Measurements from ENCODE around the gene FAM111B. TPM values are rescaled to one million over a fixed set of nuclear protein-coding genes. Genes with fewer than 3 reads are reported as not detected.
"Not testable (repeated sequence)": the region's sequence is repeated elsewhere in the genome, so short reads cannot be mapped to it uniquely, and the experiment has no call there.

Gene FAM111B
- total and polyA plus RNA-seq, 4 donors: 3.3 to 10.5 (median 7.6) TPM

- Histone ChIP-seq H3K27me3 (ENCODE audit: control insufficient read depth, insufficient read depth, low read length) (no peaks in the 10 kb centered on the region), H3K4me3 (ENCODE audit: low read depth, low read length) (no peak overlapping the region), H3K9me3 (ENCODE audit: control insufficient read depth, insufficient read depth, low read length) (peaks cover 1% of the 10 kb centered on the region), H3K36me3 (ENCODE audit: control insufficient read depth, insufficient read depth, low read length) (no peaks in the 10 kb centered on the region), H3K4me1 (ENCODE audit: control insufficient read depth, insufficient read depth, low read length) (no peaks in the 10 kb centered on the region), H3K27ac (ENCODE audit: low read depth, low read length) (no peak overlapping the region)
- no CpG with 5 or more reads among the region's 1 CpG for WGBS (ENCODE audit: insufficient coverage)
- DNase-seq (ENCODE audit: low read depth in 4 of 6, low spot score in 6 of 6): no peak
These were observed 28.0 kb upstream of the FAM111B start for GRCh38 chr11:59079086-59079485.

DNA sequence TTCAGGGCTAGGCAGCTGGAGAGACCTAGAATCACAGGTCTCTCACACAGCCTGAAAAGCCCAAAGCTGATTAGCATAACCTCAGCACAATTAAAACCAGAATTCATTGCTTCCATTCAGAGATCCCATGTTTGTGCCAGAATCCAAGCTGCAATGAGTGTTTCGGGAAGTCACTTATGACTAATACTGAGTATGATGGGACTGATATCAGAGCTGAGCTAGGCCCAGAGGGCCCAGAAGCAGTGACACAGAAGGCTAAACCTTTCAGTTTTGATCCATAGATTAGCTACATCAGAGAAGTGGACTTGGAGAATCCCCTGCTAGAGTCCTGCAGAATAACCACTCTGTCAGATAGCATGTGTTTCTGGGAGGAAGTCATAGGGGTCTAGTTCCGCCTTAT lies 26.6 kb upstream of the FAM111B start:
- H3K36me3 ChIP-seq (ENCODE audit: control insufficient read depth, insufficient read depth, low read length); H3K4me3 ChIP-seq (ENCODE audit: low read depth, low read length); H3K9me3 ChIP-seq (ENCODE audit: control insufficient read depth, insufficient read depth, low read length); H3K4me1 ChIP-seq (ENCODE audit: control insufficient read depth, insufficient read depth, low read length); H3K27ac ChIP-seq (ENCODE audit: low read depth, low read length); DNase-seq (ENCODE audit: low read depth in 4 of 6, low spot score in 6 of 6); H3K27me3 ChIP-seq (ENCODE audit: control insufficient read depth, insufficient read depth, low read length): not testable (repeated sequence)
- WGBS (ENCODE audit: insufficient coverage): no CpG with 5 or more reads among the region's 2 CpGs

DNA sequence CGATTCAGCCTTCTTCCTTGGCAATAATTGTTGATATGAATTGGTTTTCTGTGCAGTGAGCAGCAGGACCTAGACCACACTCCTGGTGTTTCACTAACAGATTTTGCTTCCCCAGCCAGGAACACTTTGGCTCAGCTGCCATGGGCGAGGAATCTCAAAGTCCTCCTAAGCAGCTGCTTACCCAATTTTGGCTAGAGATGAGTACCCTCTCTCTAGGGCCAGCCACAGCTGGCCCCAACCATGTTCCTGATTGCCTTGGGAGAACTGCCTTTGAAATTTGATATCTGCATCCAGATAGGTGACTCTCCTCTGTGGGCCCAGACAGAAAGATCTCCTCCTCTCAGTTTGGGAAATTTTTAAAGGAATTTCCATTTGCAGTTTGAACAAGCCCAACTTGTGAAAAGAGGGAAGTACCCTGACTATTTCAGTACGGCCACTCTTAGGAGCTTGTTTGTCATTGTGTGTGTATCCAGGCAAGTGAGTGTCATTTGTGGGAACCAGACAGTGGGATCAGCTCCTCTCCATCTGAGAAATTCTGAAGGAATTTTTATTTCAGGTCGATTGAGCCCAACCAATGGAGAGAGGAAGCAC lies 25.5 kb upstream of the FAM111B start:
- H3K9me3 ChIP-seq (ENCODE audit: control insufficient read depth, insufficient read depth, low read length); H3K4me3 ChIP-seq (ENCODE audit: low read depth, low read length); H3K27me3 ChIP-seq (ENCODE audit: control insufficient read depth, insufficient read depth, low read length); H3K27ac ChIP-seq (ENCODE audit: low read depth, low read length); DNase-seq (ENCODE audit: low read depth in 4 of 6, low spot score in 6 of 6); H3K4me1 ChIP-seq (ENCODE audit: control insufficient read depth, insufficient read depth, low read length); H3K36me3 ChIP-seq (ENCODE audit: control insufficient read depth, insufficient read depth, low read length): not testable (repeated sequence)
- no CpG with 5 or more reads among the region's 4 CpGs for WGBS (ENCODE audit: insufficient coverage)

- not testable (repeated sequence) for H3K4me1 ChIP-seq (ENCODE audit: control insufficient read depth, insufficient read depth, low read length); H3K9me3 ChIP-seq (ENCODE audit: control insufficient read depth, insufficient read depth, low read length); H3K27me3 ChIP-seq (ENCODE audit: control insufficient read depth, insufficient read depth, low read length); H3K4me3 ChIP-seq (ENCODE audit: low read depth, low read length); H3K27ac ChIP-seq (ENCODE audit: low read depth, low read length); DNase-seq (ENCODE audit: low read depth in 4 of 6, low spot score in 6 of 6); H3K36me3 ChIP-seq (ENCODE audit: control insufficient read depth, insufficient read depth, low read length)
- WGBS (ENCODE audit: insufficient coverage): 100% methylated on average over 1 of the region's 5 CpGs
These were observed 21.0 kb upstream of the FAM111B start, which contains the start of gene GLYATL1B for GRCh38 chr11:59086007-59086406. GLYATL1B (plus strand) TSS chr11:59086307; CDS start chr11:59086307, 0 bp downstream.

DNA sequence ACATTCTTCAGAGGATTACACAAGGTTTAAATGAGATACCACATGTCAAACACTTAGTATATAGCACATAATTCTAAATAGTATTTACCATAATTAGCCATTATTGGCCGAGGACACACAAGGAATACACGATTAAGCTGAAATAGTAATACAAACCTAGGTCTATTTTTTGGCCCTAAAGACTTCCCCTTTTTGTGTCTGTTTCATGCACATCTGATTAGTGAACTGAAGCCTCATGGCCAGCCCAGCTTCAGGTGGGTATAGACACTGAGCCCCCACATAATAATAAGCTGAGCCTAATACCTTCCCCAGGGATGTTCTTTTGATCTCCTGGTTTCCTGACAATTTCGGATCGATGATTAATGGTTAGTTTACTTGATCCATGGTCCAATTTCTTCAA lies 18.9 kb upstream of the FAM111B start:
- Histone ChIP-seq H3K27ac (ENCODE audit: low read depth, low read length) (no peak overlapping the region), H3K4me3 (ENCODE audit: low read depth, low read length) (no peak overlapping the region), H3K9me3 (ENCODE audit: control insufficient read depth, insufficient read depth, low read length) (no peaks in the 10 kb centered on the region), H3K4me1 (ENCODE audit: control insufficient read depth, insufficient read depth, low read length) (no peaks in the 10 kb centered on the region), H3K36me3 (ENCODE audit: control insufficient read depth, insufficient read depth, low read length) (no peaks in the 10 kb centered on the region), H3K27me3 (ENCODE audit: control insufficient read depth, insufficient read depth, low read length) (no peaks in the 10 kb centered on the region)
- DNase-seq (ENCODE audit: low read depth in 4 of 6, low spot score in 6 of 6): no peak
- WGBS (ENCODE audit: insufficient coverage): no CpG with 5 or more reads among the region's 4 CpGs

- not testable (repeated sequence) for H3K27ac ChIP-seq (ENCODE audit: low read depth, low read length); H3K4me1 ChIP-seq (ENCODE audit: control insufficient read depth, insufficient read depth, low read length); H3K36me3 ChIP-seq (ENCODE audit: control insufficient read depth, insufficient read depth, low read length); H3K4me3 ChIP-seq (ENCODE audit: low read depth, low read length); H3K9me3 ChIP-seq (ENCODE audit: control insufficient read depth, insufficient read depth, low read length); DNase-seq (ENCODE audit: low read depth in 4 of 6, low spot score in 6 of 6); H3K27me3 ChIP-seq (ENCODE audit: control insufficient read depth, insufficient read depth, low read length)
These were observed 13.5 kb upstream of the FAM111B start for GRCh38 chr11:59093576-59093975.

DNA sequence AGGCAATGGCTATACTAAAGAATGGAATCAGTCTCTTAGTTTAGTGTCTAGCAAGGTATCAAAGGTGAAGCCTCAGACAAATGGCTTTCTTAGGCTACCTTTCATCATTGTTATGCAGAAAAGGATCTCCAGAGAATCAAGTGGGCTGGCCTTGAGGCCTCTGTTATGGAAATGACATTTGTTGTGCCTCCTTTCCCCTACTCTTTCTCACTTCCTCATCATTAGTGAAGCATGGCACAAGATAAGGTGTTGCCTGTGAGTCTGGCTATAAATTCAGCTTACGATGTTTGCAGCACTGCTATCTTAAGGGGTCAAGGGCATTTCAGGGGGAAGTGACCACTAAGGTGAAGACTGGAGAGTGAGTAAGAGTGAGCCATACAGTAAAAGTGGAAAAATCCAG lies 11.8 kb upstream of the FAM111B start:
- not testable (repeated sequence) for H3K9me3 ChIP-seq (ENCODE audit: control insufficient read depth, insufficient read depth, low read length); H3K36me3 ChIP-seq (ENCODE audit: control insufficient read depth, insufficient read depth, low read length); H3K27ac ChIP-seq (ENCODE audit: low read depth, low read length); H3K4me3 ChIP-seq (ENCODE audit: low read depth, low read length); H3K4me1 ChIP-seq (ENCODE audit: control insufficient read depth, insufficient read depth, low read length); DNase-seq (ENCODE audit: low read depth in 4 of 6, low spot score in 6 of 6); H3K27me3 ChIP-seq (ENCODE audit: control insufficient read depth, insufficient read depth, low read length)
- 43% methylated on average over 1 of the region's 1 CpG for WGBS (ENCODE audit: insufficient coverage)

DNA sequence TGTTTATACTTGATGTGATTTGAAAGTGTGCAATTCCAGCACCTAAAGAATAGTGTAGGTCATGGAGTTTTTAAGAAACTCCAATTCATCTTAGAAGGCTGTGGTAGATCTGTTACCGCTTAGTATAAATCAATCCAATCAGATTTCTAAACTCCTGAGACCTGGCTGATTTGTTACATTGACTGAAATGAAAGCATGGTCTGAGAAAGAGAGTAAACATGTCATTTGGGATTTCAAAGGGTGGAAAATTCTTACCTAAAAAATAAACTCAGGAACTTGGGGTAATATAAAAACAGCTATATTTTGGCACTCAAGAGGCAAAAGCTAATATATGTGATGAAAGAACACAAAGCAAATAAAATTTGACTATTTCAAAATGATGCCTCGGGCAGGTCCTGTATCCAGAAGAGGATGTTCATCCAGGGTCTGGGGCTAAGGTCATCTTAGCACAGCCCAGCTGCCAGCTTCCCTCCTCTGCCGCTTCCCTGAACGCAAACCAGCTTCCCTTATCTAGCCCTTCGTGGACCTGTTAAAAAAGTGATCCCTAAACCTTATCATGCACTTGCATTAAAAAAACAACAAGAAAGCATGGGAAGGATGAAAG lies 11.0 kb upstream of the FAM111B start:
- no CpG with 5 or more reads among the region's 5 CpGs for WGBS (ENCODE audit: insufficient coverage)
- H3K4me3 ChIP-seq (ENCODE audit: low read depth, low read length); DNase-seq (ENCODE audit: low read depth in 4 of 6, low spot score in 6 of 6); H3K27me3 ChIP-seq (ENCODE audit: control insufficient read depth, insufficient read depth, low read length); H3K4me1 ChIP-seq (ENCODE audit: control insufficient read depth, insufficient read depth, low read length); H3K36me3 ChIP-seq (ENCODE audit: control insufficient read depth, insufficient read depth, low read length); H3K9me3 ChIP-seq (ENCODE audit: control insufficient read depth, insufficient read depth, low read length); H3K27ac ChIP-seq (ENCODE audit: low read depth, low read length): not testable (repeated sequence)

DNA sequence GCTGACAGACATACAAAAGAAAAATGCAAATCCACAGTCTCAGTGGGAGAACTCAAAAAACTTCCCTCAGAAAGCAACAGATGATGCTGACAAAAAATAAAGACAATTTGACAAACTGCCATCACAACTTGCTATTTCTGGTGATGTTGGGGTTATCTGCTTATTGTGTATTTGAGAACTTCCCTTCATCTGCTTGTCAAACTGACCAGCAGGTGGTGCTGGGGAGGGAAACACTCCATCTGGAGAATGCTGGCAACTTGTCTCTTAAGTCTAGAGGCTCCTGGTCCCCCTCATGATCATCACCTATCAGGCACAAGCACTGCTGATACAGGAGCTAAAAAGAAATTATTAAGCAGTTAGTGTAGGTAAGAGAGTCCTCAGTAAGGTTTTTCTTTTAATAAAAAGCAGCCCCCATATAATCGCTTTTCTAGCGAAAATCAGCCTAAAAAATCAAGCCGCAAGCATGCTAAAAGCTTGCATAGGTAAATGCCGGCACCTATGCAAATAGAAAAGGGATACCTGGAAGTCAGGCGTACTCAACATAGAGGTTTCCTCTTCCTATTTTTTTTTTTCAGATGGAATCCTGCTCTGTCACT lies 9.8 kb upstream of the FAM111B start:
- H3K9me3 ChIP-seq (ENCODE audit: control insufficient read depth, insufficient read depth, low read length): no peaks in the 10 kb centered on the region
- peaks cover 5% of the 10 kb centered on the region for H3K4me1 ChIP-seq (ENCODE audit: control insufficient read depth, insufficient read depth, low read length)
- WGBS (ENCODE audit: insufficient coverage): 93% methylated on average over 3 of the region's 5 CpGs
- H3K27me3 ChIP-seq (ENCODE audit: control insufficient read depth, insufficient read depth, low read length): no peaks in the 10 kb centered on the region
- H3K36me3 ChIP-seq (ENCODE audit: control insufficient read depth, insufficient read depth, low read length): no peaks in the 10 kb centered on the region
- no peak overlapping the region for H3K27ac ChIP-seq (ENCODE audit: low read depth, low read length)
- H3K4me3 ChIP-seq (ENCODE audit: low read depth, low read length): no peak overlapping the region
- DNase-seq (ENCODE audit: low read depth in 4 of 6, low spot score in 6 of 6): peak in 3 of 6 donors; percentile 6 to 71 (median 68)

GRCh38 chr11:59097938-59098337 lies 9.1 kb upstream of the FAM111B start:
- not testable (repeated sequence) for H3K27me3 ChIP-seq (ENCODE audit: control insufficient read depth, insufficient read depth, low read length)
- WGBS (ENCODE audit: insufficient coverage): 94% methylated on average over 2 of the region's 8 CpGs

More at GRCh38 chr11:59097938-59098337, 9.1 kb upstream of the FAM111B start:
- not testable (repeated sequence) for DNase-seq (ENCODE audit: low read depth in 4 of 6, low spot score in 6 of 6); H3K27ac ChIP-seq (ENCODE audit: low read depth, low read length); H3K9me3 ChIP-seq (ENCODE audit: control insufficient read depth, insufficient read depth, low read length); H3K36me3 ChIP-seq (ENCODE audit: control insufficient read depth, insufficient read depth, low read length); H3K4me1 ChIP-seq (ENCODE audit: control insufficient read depth, insufficient read depth, low read length); H3K4me3 ChIP-seq (ENCODE audit: low read depth, low read length)
